IPS-20b (cell line): ENCODE data around the gene ZAR1L.

Experiments used
- H3K27ac ChIP-seq: one replicate; pipeline ENCODE4 v1.5.1; 2013; ENCODE audit warnings: low read length
- H3K27me3 ChIP-seq: 2 replicates; pipeline ENCODE4 v1.6.1; 2013; ENCODE audit warnings: mild to moderate bottlenecking, low read length, inconsistent platforms; ENCODE audit not compliant: insufficient read depth
- H3K36me3 ChIP-seq: 2 replicates; pipeline ENCODE4 v1.6.1; 2013; ENCODE audit warnings: low read depth, mild to moderate bottlenecking, inconsistent platforms, low read length, moderate library complexity; ENCODE audit not compliant: insufficient read depth
- H3K4me1 ChIP-seq: 2 replicates; pipeline ENCODE4 v1.6.1; 2013; ENCODE audit warnings: mild to moderate bottlenecking, control low read depth, inconsistent platforms, low read length, moderate library complexity; ENCODE audit not compliant: insufficient read depth
- H3K4me3 ChIP-seq: 2 replicates; pipeline ENCODE4 v1.5.1; 2013; ENCODE audit warnings: mild to moderate bottlenecking, low read length, inconsistent platforms
- H3K9ac ChIP-seq: 2 replicates; pipeline ENCODE4 v1.6.1; 2013; ENCODE audit warnings: low read depth, mild to moderate bottlenecking, inconsistent platforms, low read length, moderate library complexity
- H3K9me3 ChIP-seq: 2 replicates; pipeline ENCODE4 v1.6.1; 2013; ENCODE audit warnings: mild to moderate bottlenecking, low read depth, low read length, inconsistent platforms; ENCODE audit not compliant: insufficient read depth

The ZAR1L gene

DNA sequence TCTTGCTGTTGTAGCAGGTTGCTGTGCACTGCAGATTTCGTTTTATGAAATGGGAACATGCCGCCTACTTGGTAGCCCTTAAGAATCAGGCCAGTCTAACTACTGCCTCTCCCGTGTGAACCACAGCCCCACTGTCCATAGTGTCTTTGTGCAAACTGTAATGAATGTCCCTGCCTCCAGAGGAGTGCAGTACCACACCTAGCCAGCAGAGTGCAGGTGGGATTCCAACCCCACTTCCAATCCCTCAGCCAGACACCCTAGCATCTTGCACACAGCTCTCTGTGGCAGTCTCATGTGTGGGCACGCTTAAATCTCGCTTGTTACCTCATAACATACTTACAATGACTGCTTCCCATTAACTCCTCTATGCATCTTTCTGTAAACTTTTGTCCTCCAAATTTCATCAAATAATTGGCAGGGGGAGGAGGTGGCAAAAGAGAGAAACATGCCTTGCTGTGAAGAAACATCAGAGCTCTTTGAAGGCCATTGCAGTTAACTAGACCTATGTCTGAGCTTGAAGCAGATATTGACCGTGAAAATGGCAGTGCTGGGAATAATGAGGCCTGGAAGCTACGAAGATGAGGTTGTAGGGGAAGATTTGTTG, 47.2 kb downstream of the ZAR1L start:
- H3K36me3 ChIP-seq = no peaks in the 10 kb centered on the region
- no peaks in the 10 kb centered on the region for H3K4me1 ChIP-seq
- H3K27ac ChIP-seq = no peak overlapping the region

DNA sequence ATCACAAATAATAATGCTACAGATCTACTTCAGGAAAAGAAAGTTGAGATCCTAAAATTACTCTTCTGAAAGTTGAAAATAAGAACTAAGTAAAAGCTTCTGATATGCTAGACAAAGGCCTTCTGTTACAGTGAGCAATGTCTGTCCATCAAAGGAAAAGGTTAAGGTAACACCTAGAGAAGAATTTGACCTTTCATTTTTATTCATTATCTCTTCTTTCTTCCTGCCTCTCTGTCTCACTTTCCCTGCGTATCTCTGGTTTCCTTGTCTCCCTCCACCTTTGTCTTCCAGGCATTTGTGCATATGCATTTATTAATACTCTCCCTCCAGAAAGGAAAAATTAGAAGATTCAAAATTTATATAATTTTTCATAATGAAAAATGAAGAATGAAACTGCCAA, 49.0 kb downstream of the ZAR1L start:
- Histone ChIP-seq H3K4me1 (no peaks in the 10 kb centered on the region), H3K27ac (no peak overlapping the region), H3K27me3 (no peaks in the 10 kb centered on the region), H3K4me3 (no peak overlapping the region), H3K9ac (no peak overlapping the region), H3K9me3 (no peaks in the 10 kb centered on the region), H3K36me3 (no peaks in the 10 kb centered on the region)

More for the DNA sequence above, 47.2 kb downstream of the ZAR1L start:
- H3K4me3 ChIP-seq = no peak overlapping the region
- H3K9me3 ChIP-seq = no peaks in the 10 kb centered on the region
- H3K9ac ChIP-seq = no peak overlapping the region
- no peaks in the 10 kb centered on the region for H3K27me3 ChIP-seq

GRCh38 chr13:32265726-32266125, 49.4 kb downstream of the ZAR1L start:
- Histone ChIP-seq H3K36me3 (no peaks in the 10 kb centered on the region), H3K27me3 (no peaks in the 10 kb centered on the region)

GRCh38 chr13:32264407-32264806, 50.8 kb downstream of the ZAR1L start:
- Histone ChIP-seq H3K27ac (no peak overlapping the region), H3K27me3 (no peaks in the 10 kb centered on the region), H3K4me3 (no peak overlapping the region), H3K9ac (no peak overlapping the region), H3K4me1 (no peaks in the 10 kb centered on the region), H3K9me3 (no peaks in the 10 kb centered on the region), H3K36me3 (no peaks in the 10 kb centered on the region)

More at GRCh38 chr13:32265726-32266125, 49.4 kb downstream of the ZAR1L start:
- Histone ChIP-seq H3K9ac (no peak overlapping the region), H3K4me1 (no peaks in the 10 kb centered on the region), H3K27ac (no peak overlapping the region), H3K4me3 (no peak overlapping the region), H3K9me3 (no peaks in the 10 kb centered on the region)

DNA sequence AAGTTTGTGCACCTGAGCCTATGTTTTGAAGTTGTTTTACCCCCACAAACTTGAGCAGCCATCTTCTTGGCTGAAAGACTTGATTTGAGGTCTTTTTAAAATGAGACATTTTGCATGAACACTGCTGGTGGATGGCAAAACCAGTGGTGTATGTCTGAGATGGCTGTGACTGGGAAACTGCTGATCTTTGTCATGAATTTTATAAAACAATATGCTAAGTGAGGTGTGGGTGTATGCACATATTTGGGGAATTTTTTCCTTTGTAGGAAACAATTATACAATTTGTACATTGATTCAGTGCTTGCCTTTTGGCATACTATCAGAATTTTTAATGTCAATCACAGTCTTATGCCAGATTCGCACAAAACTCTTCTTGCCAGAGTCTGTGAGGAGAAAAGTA, 52.5 kb downstream of the ZAR1L start:
- H3K9ac ChIP-seq = no peak overlapping the region
- no peaks in the 10 kb centered on the region for H3K9me3 ChIP-seq
- H3K4me1 ChIP-seq = no peaks in the 10 kb centered on the region
- H3K36me3 ChIP-seq = no peaks in the 10 kb centered on the region
- H3K27ac ChIP-seq = no peak overlapping the region
- H3K4me3 ChIP-seq = no peak overlapping the region
- no peaks in the 10 kb centered on the region for H3K27me3 ChIP-seq

DNA sequence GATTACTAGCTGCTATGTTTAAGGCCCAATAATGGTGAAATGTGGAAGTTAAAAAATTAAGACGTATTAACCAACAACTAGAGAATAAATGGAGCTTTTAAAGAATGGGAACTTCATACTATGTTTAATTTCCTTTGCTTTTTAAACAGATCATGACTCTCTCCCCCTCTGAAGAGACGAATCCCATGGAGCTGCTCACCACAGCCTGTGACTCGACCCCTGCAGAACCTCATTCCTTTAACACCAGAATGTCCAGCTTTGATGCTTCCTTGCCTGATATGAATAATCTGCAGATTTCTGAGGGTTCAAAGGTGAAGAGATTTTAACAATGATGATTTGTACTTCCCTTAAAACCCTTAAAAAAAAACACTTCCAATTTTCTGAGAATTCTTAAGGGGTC, 53.0 kb downstream of the ZAR1L start:
- Histone ChIP-seq H3K4me3 (no peak overlapping the region), H3K27me3 (no peaks in the 10 kb centered on the region), H3K9ac (no peak overlapping the region), H3K36me3 (no peaks in the 10 kb centered on the region), H3K4me1 (no peaks in the 10 kb centered on the region), H3K27ac (no peak overlapping the region), H3K9me3 (no peaks in the 10 kb centered on the region)

DNA sequence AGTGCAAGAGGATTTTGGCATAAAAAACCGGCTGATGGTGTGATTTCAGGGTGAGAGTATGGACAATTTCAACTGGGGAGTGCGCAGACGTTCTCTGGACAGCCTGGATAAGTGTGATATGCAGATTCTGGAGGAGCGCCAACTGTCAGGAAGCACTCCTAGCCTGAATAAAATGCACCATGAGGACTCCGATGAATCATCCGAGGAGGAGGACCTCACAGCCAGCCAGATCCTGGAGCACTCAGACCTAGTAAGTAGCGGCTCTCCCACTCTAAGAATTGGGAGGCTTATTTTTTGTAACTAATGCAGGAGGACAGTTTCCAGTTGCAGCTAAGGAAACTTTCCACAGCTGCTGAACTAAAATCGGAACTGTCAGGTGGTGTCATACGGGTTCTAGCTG, 53.6 kb downstream of the ZAR1L start:
- H3K4me1 ChIP-seq = no peaks in the 10 kb centered on the region
- no peak overlapping the region for H3K27ac ChIP-seq
- no peak overlapping the region for H3K9ac ChIP-seq
- no peaks in the 10 kb centered on the region for H3K9me3 ChIP-seq
- no peaks in the 10 kb centered on the region for H3K27me3 ChIP-seq
- no peak overlapping the region for H3K4me3 ChIP-seq
- H3K36me3 ChIP-seq = no peaks in the 10 kb centered on the region

GRCh38 chr13:32259116-32259515, 56.0 kb downstream of the ZAR1L start:
- no peaks in the 10 kb centered on the region for H3K27me3 ChIP-seq
- no peaks in the 10 kb centered on the region for H3K4me1 ChIP-seq
- no peak overlapping the region for H3K4me3 ChIP-seq
- H3K9me3 ChIP-seq = no peaks in the 10 kb centered on the region
- H3K27ac ChIP-seq = no peak overlapping the region
- H3K36me3 ChIP-seq = no peaks in the 10 kb centered on the region
- H3K9ac ChIP-seq = no peak overlapping the region

- H3K4me1 ChIP-seq = no peaks in the 10 kb centered on the region
- H3K27me3 ChIP-seq = no peaks in the 10 kb centered on the region
- no peak overlapping the region for H3K27ac ChIP-seq
- no peak overlapping the region for H3K9ac ChIP-seq
- H3K4me3 ChIP-seq = no peak overlapping the region
- H3K36me3 ChIP-seq = no peaks in the 10 kb centered on the region
- no peaks in the 10 kb centered on the region for H3K9me3 ChIP-seq
These were observed 57.5 kb downstream of the ZAR1L start for GRCh38 chr13:32257649-32258048.

DNA sequence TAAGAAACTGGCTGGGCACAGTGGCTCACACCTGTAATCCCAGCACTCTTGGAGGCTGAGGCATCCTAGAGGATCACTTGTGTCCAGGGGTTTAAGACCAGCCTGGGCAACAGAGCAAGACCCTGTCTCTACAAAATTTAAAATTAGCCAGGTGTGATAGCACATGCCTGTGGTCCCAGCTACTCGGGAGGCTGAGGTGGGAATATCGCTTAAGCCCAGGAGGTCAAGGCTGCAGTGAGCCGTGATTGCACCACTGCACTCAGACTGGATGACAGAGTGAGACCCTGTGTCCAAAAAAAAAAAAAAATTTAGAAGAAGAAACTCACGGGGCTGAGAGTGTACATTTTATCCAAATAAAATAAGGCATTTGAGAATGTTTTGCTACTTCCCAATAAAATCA, 58.9 kb downstream of the ZAR1L start:
- no peak overlapping the region for H3K4me3 ChIP-seq
- H3K36me3 ChIP-seq = no peaks in the 10 kb centered on the region
- no peak overlapping the region for H3K27ac ChIP-seq
- H3K9me3 ChIP-seq = no peaks in the 10 kb centered on the region
- no peaks in the 10 kb centered on the region for H3K27me3 ChIP-seq
- H3K9ac ChIP-seq = no peak overlapping the region
- no peaks in the 10 kb centered on the region for H3K4me1 ChIP-seq

DNA sequence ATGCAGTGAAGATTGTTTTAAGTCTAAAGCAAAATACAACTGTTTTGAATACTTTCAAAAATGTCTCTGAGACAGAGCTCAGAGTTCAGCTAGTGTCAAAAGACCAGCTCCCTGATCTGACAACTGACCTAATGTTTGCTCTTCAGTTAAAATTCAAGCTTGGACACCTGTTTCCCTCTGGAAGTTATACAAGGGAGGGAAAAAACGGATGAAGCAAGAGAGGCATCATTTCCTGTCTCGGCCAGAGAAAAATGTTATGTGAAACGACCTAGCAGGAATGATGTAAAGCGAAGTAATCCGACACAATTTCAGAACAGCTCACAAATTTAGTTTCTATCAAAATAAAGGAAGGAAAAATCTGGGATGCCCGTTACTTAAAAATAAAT, 59.4 kb downstream of the ZAR1L start:
- Histone ChIP-seq H3K4me3 (no peak overlapping the region), H3K9ac (no peak overlapping the region), H3K27ac (no peak overlapping the region), H3K9me3 (no peaks in the 10 kb centered on the region), H3K27me3 (no peaks in the 10 kb centered on the region), H3K4me1 (no peaks in the 10 kb centered on the region), H3K36me3 (no peaks in the 10 kb centered on the region)

DNA sequence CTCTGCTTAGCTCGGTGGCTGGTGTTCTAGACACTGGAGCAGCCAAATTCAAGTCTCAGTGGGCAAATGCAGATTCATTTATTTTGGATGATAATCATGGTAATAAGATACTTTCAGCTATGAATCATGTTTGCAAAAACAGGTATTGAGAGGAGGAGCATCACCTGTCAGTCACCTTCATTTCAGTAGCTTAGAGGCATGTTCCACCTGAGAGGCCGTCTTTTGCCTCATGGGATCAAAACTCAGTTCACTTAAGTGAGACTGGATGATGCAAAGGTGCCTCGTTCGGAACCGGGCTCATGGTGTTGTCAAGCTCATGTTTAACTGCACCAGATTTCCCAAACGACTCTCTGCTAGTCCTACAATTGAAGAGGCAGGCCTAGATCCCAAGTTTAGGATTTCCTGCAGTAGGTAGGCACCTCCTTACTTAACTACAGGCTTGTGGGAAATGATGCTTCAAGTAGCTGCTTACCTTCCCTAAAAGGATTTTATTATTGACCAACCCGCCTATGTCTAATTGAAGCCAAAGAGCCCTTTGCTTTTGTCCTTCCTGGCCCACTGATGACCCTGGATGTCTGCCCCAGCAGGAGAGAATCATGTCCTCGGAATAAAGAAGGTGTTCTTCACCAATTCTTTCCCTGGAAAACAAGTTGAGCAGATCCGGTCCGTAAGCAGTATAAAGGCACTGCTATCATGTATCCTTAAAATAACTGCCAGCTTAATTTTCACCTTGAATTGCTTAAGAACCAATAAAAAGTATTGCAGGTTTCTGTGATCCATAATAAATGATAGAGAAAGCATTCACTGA, 60.0 kb downstream of the ZAR1L start:
- H3K36me3 ChIP-seq = no peaks in the 10 kb centered on the region
- H3K9me3 ChIP-seq = no peaks in the 10 kb centered on the region
- H3K9ac ChIP-seq = no peak overlapping the region
- H3K4me3 ChIP-seq = no peak overlapping the region
- H3K27me3 ChIP-seq = no peaks in the 10 kb centered on the region
- no peak overlapping the region for H3K27ac ChIP-seq
- H3K4me1 ChIP-seq = no peaks in the 10 kb centered on the region
